IMR-90 (cell line): Measurements from ENCODE around the gene DPEP1. TPM values are rescaled to one million over a fixed set of nuclear protein-coding genes. Genes with fewer than 3 reads are reported as not detected.
A peak's percentile ranks its signal among the peaks of the same experiment; 100 is the strongest.

ENCODE experiments used
- ATAC-seq: fragments of 200-7000 bp; cut with Tn5 transposase; 2 replicates; pipeline ENCODE4 v1.9.1; 2020; ENCODE audit warnings: low read depth, mild to moderate bottlenecking, moderate library complexity
- BruUV-seq: library from RNA; stranded (reverse); fragments of 400-500 nt; replicated peaks from 2 replicates; lab custom pipeline; 2021; lab: Mats Ljungman, UMichigan
- CTCF ChIA-PET: fragments of 300-600 bp; formaldehyde crosslinking; extraction: SDS; loops from one replicate; lab custom pipeline; 2021; ENCODE audit warnings: antibody characterized with exemption; lab: Yijun Ruan, JAX
- POLR2A ChIA-PET: fragments of 300-600 bp; sonication (Branson Sonifier 250); formaldehyde crosslinking; loops from one replicate; lab custom pipeline; 2022; ENCODE audit warnings: antibody characterized with exemption; ENCODE audit not compliant: unreplicated experiment; lab: Charles Lee
- DNase-seq: peaks from one replicate; pipeline ENCODE4 v3.0.0; 2013
- H2AFZ ChIP-seq: replicated peaks from 2 replicates; pipeline ENCODE3; 2013; ENCODE audit warnings: low read length, mild to moderate bottlenecking; ENCODE audit not compliant: poor library complexity
- H2AK5ac ChIP-seq: 2 replicates; pipeline ENCODE4 v1.6.1; 2013; ENCODE audit warnings: low read depth, low read length, inconsistent platforms
- H2AK9ac ChIP-seq: replicated peaks from 2 replicates; pipeline ENCODE3; 2013; ENCODE audit warnings: mild to moderate bottlenecking, low read depth, low read length, moderate library complexity; ENCODE audit not compliant: poor library complexity
- H2BK120ac ChIP-seq: 2 replicates; pipeline ENCODE4 v1.6.1; 2013; ENCODE audit warnings: low read depth, low read length, inconsistent platforms
- H2BK15ac ChIP-seq: 3 replicates; pipeline ENCODE4 v1.6.1; 2013; ENCODE audit warnings: low read depth, low read length, inconsistent platforms
- H2BK20ac ChIP-seq: 2 replicates; pipeline ENCODE4 v1.6.1; 2013; ENCODE audit warnings: low read depth, mild to moderate bottlenecking, inconsistent platforms, low read length, moderate library complexity
- H2BK5ac ChIP-seq: 2 replicates; pipeline ENCODE4 v1.6.1; 2013; ENCODE audit warnings: mild to moderate bottlenecking, low read depth, low read length, inconsistent platforms; ENCODE audit not compliant: poor library complexity, severe bottlenecking
- H3K14ac ChIP-seq: replicated peaks from 2 replicates; pipeline ENCODE4 v1.6.1; 2013; ENCODE audit warnings: low read depth, low read length, inconsistent platforms
- H3K18ac ChIP-seq: 2 replicates; pipeline ENCODE4 v1.6.1; 2013; ENCODE audit warnings: low read depth, low read length, control low read depth
- H3K23ac ChIP-seq: 2 replicates; pipeline ENCODE4 v1.6.1; 2013; ENCODE audit warnings: low read depth, low read length, inconsistent platforms
- H3K27ac ChIP-seq: 2 replicates; pipeline ENCODE4 v1.5.1; 2013; ENCODE audit warnings: mild to moderate bottlenecking, control low read depth, low read length; ENCODE audit not compliant: insufficient read depth
- H3K27me3 ChIP-seq: 2 replicates; pipeline ENCODE4 v1.6.1; 2013; ENCODE audit warnings: low read length; ENCODE audit not compliant: control insufficient read depth, insufficient read depth
- H3K36me3 ChIP-seq: 2 replicates; pipeline ENCODE4 v1.6.1; 2013; ENCODE audit warnings: low read length, mixed read lengths; ENCODE audit not compliant: control insufficient read depth, insufficient read depth
- H3K4ac ChIP-seq: 2 replicates; pipeline ENCODE4 v1.6.1; 2013; ENCODE audit warnings: low read depth, low read length, inconsistent platforms
- H3K4me1 ChIP-seq: 2 replicates; pipeline ENCODE4 v1.6.1; 2013; ENCODE audit warnings: low read length, mixed read lengths; ENCODE audit not compliant: control insufficient read depth, insufficient read depth
- H3K4me2 ChIP-seq: 2 replicates; pipeline ENCODE4 v1.6.1; 2013; ENCODE audit warnings: low read depth, mild to moderate bottlenecking, control low read depth, low read length, moderate library complexity
- H3K4me3 ChIP-seq: 2 replicates; pipeline ENCODE4 v1.5.1; 2013; ENCODE audit warnings: low read depth, mild to moderate bottlenecking, control low read depth, low read length, moderate library complexity; ENCODE audit not compliant: insufficient read depth
- H3K56ac ChIP-seq: 2 replicates; pipeline ENCODE4 v1.6.1; 2013; ENCODE audit warnings: low read length, inconsistent platforms; ENCODE audit not compliant: insufficient read depth; ENCODE audit errors: extremely low read depth
- H3K79me1 ChIP-seq, 2 experiments: 2 replicates each; pipeline ENCODE4 v1.6.1; 2013; ENCODE audit warnings: low read length in 2 of 2, inconsistent platforms in 1 of 2, low read depth in 1 of 2
- H3K9ac ChIP-seq: 2 replicates; pipeline ENCODE4 v1.6.1; 2013; ENCODE audit warnings: low read depth, low read length, control low read depth
- H3K9me1 ChIP-seq: 2 replicates; pipeline ENCODE4 v1.6.1; 2013; ENCODE audit warnings: low read length, inconsistent platforms; ENCODE audit not compliant: insufficient read depth
- H3K9me3 ChIP-seq: 2 replicates; pipeline ENCODE4 v1.6.1; 2013; ENCODE audit warnings: low read length; ENCODE audit not compliant: control insufficient read depth, insufficient read depth
- H4K20me1 ChIP-seq: 2 replicates; pipeline ENCODE4 v1.6.1; 2013; ENCODE audit warnings: low read length, inconsistent platforms; ENCODE audit not compliant: insufficient read depth
- H4K5ac ChIP-seq: 2 replicates; pipeline ENCODE4 v1.6.1; 2013; ENCODE audit warnings: mild to moderate bottlenecking, low read depth, low read length, control low read depth
- H4K8ac ChIP-seq, 2 experiments: 2 replicates each; pipeline ENCODE4 v1.6.1; 2013; ENCODE audit warnings: low read depth in 2 of 2, low read length in 2 of 2, control low read depth in 1 of 2, inconsistent platforms in 1 of 2
- H4K91ac ChIP-seq: 2 replicates; pipeline ENCODE4 v1.6.1; 2013; ENCODE audit warnings: low read depth, low read length, inconsistent platforms; ENCODE audit not compliant: insufficient read depth
- BHLHE40 ChIP-seq: fragments of 150-350 bp; IDR thresholded peaks from 2 replicates; pipeline ENCODE4 v1.6.1; 2016; ENCODE audit warnings: mild to moderate bottlenecking, low read depth, low read length
- CEBPB ChIP-seq: IDR thresholded peaks from 2 replicates; pipeline ENCODE4 v1.6.1; 2012; ENCODE audit warnings: low read depth, low read length, improper control_type of control experiment
- CHD1 ChIP-seq: IDR thresholded peaks from 2 replicates; pipeline ENCODE4 v1.6.1; 2012; ENCODE audit warnings: low read depth, low read length, improper control_type of control experiment
- CTCF ChIP-seq: conservative IDR thresholded peaks from 2 replicates; pipeline ENCODE4 v1.5.1; 2012; ENCODE audit warnings: mild to moderate bottlenecking, low read depth, low read length, improper control_type of control experiment
- FOS ChIP-seq: fragments of 150-350 bp; IDR thresholded peaks from 2 replicates; pipeline ENCODE4 v1.6.1; 2016; ENCODE audit warnings: low read depth, low read length
- MAFK ChIP-seq: IDR thresholded peaks from 2 replicates; pipeline ENCODE4 v1.6.1; 2012; ENCODE audit warnings: low read depth, low read length, improper control_type of control experiment
- MAZ ChIP-seq: IDR thresholded peaks from 2 replicates; pipeline ENCODE4 v1.6.1; 2012; ENCODE audit warnings: low read depth, mild to moderate bottlenecking, low read length, improper control_type of control experiment, moderate library complexity, borderline replicate concordance
- MXI1 ChIP-seq: IDR thresholded peaks from 2 replicates; pipeline ENCODE4 v1.6.1; 2012; ENCODE audit warnings: low read depth, mild to moderate bottlenecking, low read length, moderate library complexity, borderline replicate concordance
- POLR2A ChIP-seq: IDR thresholded peaks from 2 replicates; pipeline ENCODE4 v1.6.1; 2012; ENCODE audit warnings: mild to moderate bottlenecking, low read depth, low read length
- RAD21 ChIP-seq: IDR thresholded peaks from 2 replicates; pipeline ENCODE4 v1.6.1; 2012; ENCODE audit warnings: low read length, improper control_type of control experiment
- RCOR1 ChIP-seq: IDR thresholded peaks from 2 replicates; pipeline ENCODE4 v1.6.1; 2012; ENCODE audit warnings: mild to moderate bottlenecking, low read length, improper control_type of control experiment; ENCODE audit not compliant: insufficient replicate concordance
- RFX5 ChIP-seq: IDR thresholded peaks from 2 replicates; pipeline ENCODE4 v1.8.0; 2012; ENCODE audit warnings: low read depth, mild to moderate bottlenecking, low read length, moderate library complexity
- SMC3 ChIP-seq: fragments of 150-350 bp; IDR thresholded peaks from 2 replicates; pipeline ENCODE4 v1.6.1; 2016; ENCODE audit warnings: low read depth, mild to moderate bottlenecking, antibody characterized with exemption, low read length, moderate library complexity
- WGBS, 2 experiments: methylation state at CpG; one replicate each; pipeline versions ENCODE4 v1.1.5 to v1.1.7; 2013; ENCODE audit warnings: missing lambda C conversion rate in 2 of 2; ENCODE audit not compliant: insufficient read length in 1 of 2; ENCODE audit errors: extremely low coverage in 2 of 2; 5-methylcytosine and 5-hydroxymethylcytosine counted together
- dilution Hi-C: fragments of 300-500 bp; cut with HindIII; formaldehyde crosslinking; loops from one replicate; pipeline ENCODE4 v1.14.3; 2018; ENCODE audit warnings: low sequenced_read_pairs; ENCODE audit not compliant: unreplicated experiment
- in situ Hi-C: fragments of 300-500 bp; cut with MboI; formaldehyde crosslinking; loops from 3 replicates; pipeline ENCODE4 v1.14.3; 2019; ENCODE audit warnings: low sequenced_read_pairs, inconsistent platforms, mixed read lengths
- intact Hi-C: fragments of 100-400 bp; cut with micrococcal nuclease; formaldehyde crosslinking; loops from 2 replicates; pipeline ENCODE4 v1.10.0; 2022
- polyA plus RNA-seq, 3 experiments: library from polyadenylated mRNA; depleted of rRNA; stranded (reverse); fragments of >200 nt; gene quantifications; 2 replicates each; pipeline ENCODE4 v1.2.3, GENCODE V29; 2012; ENCODE audit warnings: low replicate concordance in 1 of 3
- total RNA-seq: library from RNA; depleted of rRNA; stranded (reverse); fragments of >200 nt; gene quantifications from 2 replicates; pipeline ENCODE4 v1.2.3, GENCODE V29; 2012
- TF ChIP-seq, protein P1 (sequence below): fragments of 150-350 bp; IDR thresholded peaks from 2 replicates; pipeline ENCODE4 v1.6.1; 2017; ENCODE audit warnings: mild to moderate bottlenecking, antibody characterized with exemption, low read length, low read depth
- TF ChIP-seq, protein P2 (sequence below): fragments of 150-350 bp; IDR thresholded peaks from 2 replicates; pipeline ENCODE4 v1.6.1; 2016; ENCODE audit warnings: low read depth, mild to moderate bottlenecking, low read length, moderate library complexity, borderline replicate concordance

DPEP1 gene
- total and polyA plus RNA-seq, 2 of the 4 experiments (the other 2 are of a cell fraction): not detected

GRCh38 chr16:89605186-89605970 lies 8.1 kb upstream of the DPEP1 start:
- Histone ChIP-seq H3K4me3 (no peak overlapping the region), H3K9me1 (peaks cover 8% of the 10 kb centered on the region), H3K27me3 (peaks cover 4% of the 10 kb centered on the region; the same call in 1 of the 2 replicates), H3K79me1 (no peaks in the 10 kb centered on the region), H3K27ac (no peak overlapping the region), H3K4ac (no peak overlapping the region), H2AFZ (no peak overlapping the region), H3K9ac (no peak overlapping the region), H2AK5ac (peak overlapping the region; percentile 37; the same call in 1 of the 2 replicates), H4K91ac (no peak overlapping the region), H3K4me2 (no peak overlapping the region), H3K18ac (no peak overlapping the region), H2BK15ac (no peak overlapping the region), H4K20me1 (peaks cover 15% of the 10 kb centered on the region), H4K5ac (no peak overlapping the region), H2BK5ac (no peak overlapping the region), H2BK120ac (no peak overlapping the region), H3K23ac (no peak overlapping the region), H3K4me1 (peaks cover 12% of the 10 kb centered on the region), H4K8ac (no peak overlapping the region), H3K36me3 (no peaks in the 10 kb centered on the region), H3K9me3 (no peaks in the 10 kb centered on the region), H2AK9ac (peak overlapping the region; percentile 57), H3K56ac (no peak overlapping the region), H2BK20ac (no peak overlapping the region), H3K14ac (no peak overlapping the region)
- DNase-seq (no peak), ATAC-seq (no peak)
- 95% methylated on average over 22 of the region's 34 CpGs; no CpG with 5 or more reads in 1 of the 2 experiments for WGBS, 2 experiments
- dilution Hi-C loops: no loop called here
- BruUV-seq: no TSS peak
- ChIA-PET POLR2A (no interaction called here), CTCF (no interaction called here)
- in situ Hi-C loops: no loop called here
- intact Hi-C loops: no loop called here
- TF ChIP-seq BHLHE40: no peak
- no peak for TF ChIP-seq MXI1
- no peak for TF ChIP-seq CHD1
- no peak for TF ChIP-seq MAFK
- TF ChIP-seq, protein P1, sequence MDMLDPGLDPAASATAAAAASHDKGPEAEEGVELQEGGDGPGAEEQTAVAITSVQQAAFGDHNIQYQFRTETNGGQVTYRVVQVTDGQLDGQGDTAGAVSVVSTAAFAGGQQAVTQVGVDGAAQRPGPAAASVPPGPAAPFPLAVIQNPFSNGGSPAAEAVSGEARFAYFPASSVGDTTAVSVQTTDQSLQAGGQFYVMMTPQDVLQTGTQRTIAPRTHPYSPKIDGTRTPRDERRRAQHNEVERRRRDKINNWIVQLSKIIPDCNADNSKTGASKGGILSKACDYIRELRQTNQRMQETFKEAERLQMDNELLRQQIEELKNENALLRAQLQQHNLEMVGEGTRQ: no peak
- TF ChIP-seq MAZ: no peak
- no peak for TF ChIP-seq SMC3
- TF ChIP-seq RAD21: no peak
- TF ChIP-seq, protein P2, sequence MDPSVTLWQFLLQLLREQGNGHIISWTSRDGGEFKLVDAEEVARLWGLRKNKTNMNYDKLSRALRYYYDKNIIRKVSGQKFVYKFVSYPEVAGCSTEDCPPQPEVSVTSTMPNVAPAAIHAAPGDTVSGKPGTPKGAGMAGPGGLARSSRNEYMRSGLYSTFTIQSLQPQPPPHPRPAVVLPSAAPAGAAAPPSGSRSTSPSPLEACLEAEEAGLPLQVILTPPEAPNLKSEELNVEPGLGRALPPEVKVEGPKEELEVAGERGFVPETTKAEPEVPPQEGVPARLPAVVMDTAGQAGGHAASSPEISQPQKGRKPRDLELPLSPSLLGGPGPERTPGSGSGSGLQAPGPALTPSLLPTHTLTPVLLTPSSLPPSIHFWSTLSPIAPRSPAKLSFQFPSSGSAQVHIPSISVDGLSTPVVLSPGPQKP: no peak
- no peak for TF ChIP-seq FOS
- no peak for TF ChIP-seq RFX5
- no peak for TF ChIP-seq CEBPB
- TF ChIP-seq CTCF: no peak
- TF ChIP-seq POLR2A: no peak
- no peak for TF ChIP-seq RCOR1
